HG03521 (cell line): ENCODE results near the gene LHFPL3.
"Not testable (repeated sequence)": the region's sequence is repeated elsewhere in the genome, so short reads cannot be mapped to it uniquely, and the experiment has no call there.

ENCODE experiments used
- ATAC-seq: cut with Tn5 transposase; IDR thresholded peaks from one replicate; pipeline ENCODE4 v1.9.1; 2021; ENCODE audit warnings: mild to moderate bottlenecking, moderate library complexity; ENCODE audit not compliant: unreplicated experiment

The LHFPL3 gene

GRCh38 chr7:104328296-104328969 is at the start of gene LHFPL3:
TSS of gene LHFPL3 (plus strand) at chr7:104328603.
- ATAC-seq, result no peak

- not testable (repeated sequence) for ATAC-seq
These were observed 46.7 kb upstream of the LHFPL3 start for GRCh38 chr7:104281685-104282084.

GRCh38 chr7:104286839-104287238 is 41.6 kb upstream of the LHFPL3 start:
- ATAC-seq, result no peak

- ATAC-seq, result no peak
These were observed 40.3 kb upstream of the LHFPL3 start for GRCh38 chr7:104288137-104288536.

- no peak for ATAC-seq
These were observed 34.1 kb upstream of the LHFPL3 start for GRCh38 chr7:104294291-104294690.

- no peak for ATAC-seq
These were observed 32.1 kb upstream of the LHFPL3 start for GRCh38 chr7:104296266-104296665.

GRCh38 chr7:104296900-104297299 is 31.5 kb upstream of the LHFPL3 start:
- no peak for ATAC-seq

- ATAC-seq, result no peak
These were observed 29.1 kb upstream of the LHFPL3 start for GRCh38 chr7:104299323-104299722.

- ATAC-seq, result no peak
These were observed 28.6 kb upstream of the LHFPL3 start for GRCh38 chr7:104299777-104300176.

- ATAC-seq, result no peak
These were observed 21.6 kb upstream of the LHFPL3 start for GRCh38 chr7:104306793-104307192.

- no peak for ATAC-seq
These were observed 10.3 kb upstream of the LHFPL3 start for GRCh38 chr7:104317948-104318629.

- ATAC-seq, result no peak
These were observed 869 bp upstream of the LHFPL3 start for GRCh38 chr7:104327534-104327933.

GRCh38 chr7:104327938-104328295 is 486 bp upstream of the LHFPL3 start:
- ATAC-seq, result no peak

GRCh38 chr7:104328970-104329825 is 795 bp downstream of the LHFPL3 start:
- no peak for ATAC-seq

GRCh38 chr7:104341546-104341945 is 13.1 kb downstream of the LHFPL3 start:
- no peak for ATAC-seq

GRCh38 chr7:104352736-104353135 is 24.3 kb downstream of the LHFPL3 start:
- no peak for ATAC-seq

- ATAC-seq, result no peak
These were observed 28.8 kb downstream of the LHFPL3 start for GRCh38 chr7:104357166-104357565.

GRCh38 chr7:104358446-104359132 is 30.2 kb downstream of the LHFPL3 start:
- ATAC-seq, result no peak

GRCh38 chr7:104362756-104363155 is 34.4 kb downstream of the LHFPL3 start:
- ATAC-seq, result no peak

GRCh38 chr7:104363355-104363754 is 35.0 kb downstream of the LHFPL3 start:
- ATAC-seq, result no peak

- ATAC-seq, result no peak
These were observed 38.0 kb downstream of the LHFPL3 start for GRCh38 chr7:104366390-104366789.
